Mammary microvascular endothelial cell (primary cell): Measurements from ENCODE around the gene PPM1H. TPM values are rescaled to one million over a fixed set of nuclear protein-coding genes. Genes with fewer than 3 reads are reported as not detected.

ENCODE experiments used
- total RNA-seq: library from RNA; depleted of rRNA; stranded (reverse); fragments of >200 nt; gene quantifications from 2 replicates; pipeline ENCODE4 v1.2.3, GENCODE V29; 2015

Gene PPM1H, protein sequence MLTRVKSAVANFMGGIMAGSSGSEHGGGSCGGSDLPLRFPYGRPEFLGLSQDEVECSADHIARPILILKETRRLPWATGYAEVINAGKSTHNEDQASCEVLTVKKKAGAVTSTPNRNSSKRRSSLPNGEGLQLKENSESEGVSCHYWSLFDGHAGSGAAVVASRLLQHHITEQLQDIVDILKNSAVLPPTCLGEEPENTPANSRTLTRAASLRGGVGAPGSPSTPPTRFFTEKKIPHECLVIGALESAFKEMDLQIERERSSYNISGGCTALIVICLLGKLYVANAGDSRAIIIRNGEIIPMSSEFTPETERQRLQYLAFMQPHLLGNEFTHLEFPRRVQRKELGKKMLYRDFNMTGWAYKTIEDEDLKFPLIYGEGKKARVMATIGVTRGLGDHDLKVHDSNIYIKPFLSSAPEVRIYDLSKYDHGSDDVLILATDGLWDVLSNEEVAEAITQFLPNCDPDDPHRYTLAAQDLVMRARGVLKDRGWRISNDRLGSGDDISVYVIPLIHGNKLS
- total RNA-seq = 1.5 and 3.1 TPM in 2 replicates

DNA sequence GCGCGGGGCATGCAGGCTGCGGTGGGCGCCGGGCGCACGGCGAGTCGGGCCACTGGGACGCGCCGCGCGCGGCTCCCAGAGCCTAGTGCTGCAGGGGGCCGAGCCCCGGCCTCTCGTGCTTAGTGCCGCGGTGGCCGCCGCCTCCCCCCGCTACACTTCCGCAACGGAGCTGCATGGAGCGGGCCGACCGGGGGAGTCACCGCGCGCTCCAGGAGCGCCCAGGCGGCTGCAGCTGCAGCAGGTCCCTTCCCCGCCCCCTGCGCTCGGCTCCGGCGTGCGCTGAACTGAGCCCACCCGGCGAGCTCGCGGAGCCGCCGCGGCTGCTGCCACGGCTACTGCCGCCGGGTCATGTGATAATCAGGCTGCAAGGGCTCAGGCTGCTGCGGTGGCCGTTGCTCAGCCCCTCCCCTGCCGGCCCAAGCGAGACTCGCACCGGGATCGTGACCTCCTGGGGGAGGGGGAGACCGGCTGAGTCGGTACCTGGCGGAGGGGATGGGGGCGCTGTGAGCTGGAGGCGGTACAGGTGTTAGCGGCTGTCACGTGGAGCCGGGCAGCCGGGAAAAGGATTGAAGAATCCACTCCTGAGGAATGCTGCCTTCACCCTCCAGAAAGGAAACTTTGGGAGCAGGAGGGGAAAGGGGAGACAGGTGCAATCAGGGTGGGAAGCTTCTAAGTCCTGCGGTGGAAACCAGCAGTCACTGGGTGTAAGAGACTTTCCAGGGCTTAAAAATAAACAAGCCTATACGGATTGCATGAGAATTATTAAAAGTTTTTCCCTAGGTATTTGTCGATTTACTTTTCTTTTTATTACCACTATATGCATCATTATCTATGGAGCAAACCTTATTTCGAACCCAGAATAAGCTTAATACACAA, at the start of gene PPM1H:
Gene PPM1H (minus strand): TSS at position 352 of the 876 bp plus-strand sequence. CDS start 414 bp downstream, outside the sequence.

Other genes starting within 250 kb of the PPM1H start
- not detected in 2 replicates for gene AVPR1A, start 216.1 kb upstream of the PPM1H start, total RNA-seq